Measurements from ENCODE around the gene SUMF1.

DNA sequence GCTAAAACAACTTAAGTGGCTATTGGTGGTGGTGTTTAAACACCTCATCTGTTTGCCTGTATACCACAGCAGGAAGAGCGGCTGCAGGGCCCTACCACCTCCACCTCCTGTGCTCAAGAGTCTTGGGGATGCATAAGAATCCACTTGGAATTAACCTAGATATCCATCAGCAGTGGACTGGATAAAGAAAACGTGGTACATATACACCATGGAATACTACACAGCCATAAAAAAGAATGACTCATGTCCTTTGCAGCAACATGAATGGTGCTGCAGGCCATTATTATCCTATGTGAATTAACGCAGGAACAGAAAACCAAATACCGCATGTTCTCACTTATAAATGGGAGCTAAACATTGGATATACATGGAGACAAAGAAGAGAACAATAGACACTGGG, 87.1 kb downstream of the SUMF1 start:
- TF ChIP-seq, protein P1, sequence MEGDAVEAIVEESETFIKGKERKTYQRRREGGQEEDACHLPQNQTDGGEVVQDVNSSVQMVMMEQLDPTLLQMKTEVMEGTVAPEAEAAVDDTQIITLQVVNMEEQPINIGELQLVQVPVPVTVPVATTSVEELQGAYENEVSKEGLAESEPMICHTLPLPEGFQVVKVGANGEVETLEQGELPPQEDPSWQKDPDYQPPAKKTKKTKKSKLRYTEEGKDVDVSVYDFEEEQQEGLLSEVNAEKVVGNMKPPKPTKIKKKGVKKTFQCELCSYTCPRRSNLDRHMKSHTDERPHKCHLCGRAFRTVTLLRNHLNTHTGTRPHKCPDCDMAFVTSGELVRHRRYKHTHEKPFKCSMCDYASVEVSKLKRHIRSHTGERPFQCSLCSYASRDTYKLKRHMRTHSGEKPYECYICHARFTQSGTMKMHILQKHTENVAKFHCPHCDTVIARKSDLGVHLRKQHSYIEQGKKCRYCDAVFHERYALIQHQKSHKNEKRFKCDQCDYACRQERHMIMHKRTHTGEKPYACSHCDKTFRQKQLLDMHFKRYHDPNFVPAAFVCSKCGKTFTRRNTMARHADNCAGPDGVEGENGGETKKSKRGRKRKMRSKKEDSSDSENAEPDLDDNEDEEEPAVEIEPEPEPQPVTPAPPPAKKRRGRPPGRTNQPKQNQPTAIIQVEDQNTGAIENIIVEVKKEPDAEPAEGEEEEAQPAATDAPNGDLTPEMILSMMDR (conservative IDR thresholded peaks at IDR 0.05; ENCODE audit: low read length) = no peak
- TF ChIP-seq EZH2phosphoT487 (IDR thresholded peaks at IDR 0.05; ENCODE audit: borderline replicate concordance) = no peak
